SK-N-SH treated with all-trans-retinoic acid at 6 μM for 48 hours (cell line): ENCODE data around the gene MPC1.

ENCODE experiments used
- ATAC-seq: fragments of 200-7000 bp; cut with Tn5 transposase; 3 replicates; pipeline ENCODE4 v1.9.1; 2020; ENCODE audit warnings: mild to moderate bottlenecking, moderate library complexity
- ARNTL ChIP-seq: fragments of 450-650 bp; formaldehyde crosslinking; IDR thresholded peaks from 2 replicates; pipeline ENCODE4 v1.5.0; 2020; ENCODE audit warnings: low read depth, mild to moderate bottlenecking, moderate library complexity, borderline replicate concordance
- BACH2 ChIP-seq: fragments of 250-450 bp; sonication (Bioruptor Pico); IDR thresholded peaks from 2 replicates; pipeline ENCODE4 v1.9.0; 2021; ENCODE audit warnings: mild to moderate bottlenecking, borderline replicate concordance
- CSDC2 ChIP-seq: fragments of 250-450 bp; sonication (Bioruptor Pico); IDR thresholded peaks from 2 replicates; pipeline ENCODE4 v1.5.0; 2020; ENCODE audit warnings: mild to moderate bottlenecking, moderate library complexity
- CSRNP3 ChIP-seq: fragments of 250-450 bp; sonication (Bioruptor Pico); IDR thresholded peaks from 2 replicates; pipeline ENCODE4 v1.5.1; 2021; ENCODE audit warnings: mild to moderate bottlenecking, moderate library complexity
- ESRRG ChIP-seq: fragments of 250-450 bp; sonication (Bioruptor Pico); IDR thresholded peaks from 2 replicates; pipeline ENCODE4 v1.6.1; 2021; ENCODE audit warnings: mild to moderate bottlenecking
- GLIS3 ChIP-seq: fragments of 250-450 bp; sonication (Bioruptor Pico); IDR thresholded peaks from 2 replicates; pipeline ENCODE4 v1.5.0; 2020; ENCODE audit warnings: mild to moderate bottlenecking, moderate library complexity
- ISL1 ChIP-seq: fragments of 250-450 bp; sonication (Bioruptor Pico); IDR thresholded peaks from 2 replicates; pipeline ENCODE4 v2.1.2; 2022; ENCODE audit warnings: mild to moderate bottlenecking, moderate library complexity
- OSR1 ChIP-seq: fragments of 250-450 bp; sonication (Bioruptor Pico); IDR thresholded peaks from 2 replicates; pipeline ENCODE4 v1.8.0; 2022; ENCODE audit warnings: moderate library complexity, mild to moderate bottlenecking, inconsistent platforms
- PATZ1 ChIP-seq: fragments of 250-450 bp; sonication (Bioruptor Pico); IDR thresholded peaks from 2 replicates; pipeline ENCODE4 v1.8.0; 2020; ENCODE audit warnings: mild to moderate bottlenecking, moderate library complexity, borderline replicate concordance
- POU6F1 ChIP-seq: fragments of 250-450 bp; sonication (Bioruptor Pico); IDR thresholded peaks from 2 replicates; pipeline ENCODE4 v1.8.0; 2021; ENCODE audit warnings: low read depth, mild to moderate bottlenecking, moderate library complexity, borderline replicate concordance
- PPARA ChIP-seq: fragments of 250-450 bp; sonication (Bioruptor Pico); IDR thresholded peaks from 2 replicates; pipeline ENCODE4 v1.5.0; 2020; ENCODE audit warnings: mild to moderate bottlenecking, borderline replicate concordance
- RARB ChIP-seq: fragments of 250-450 bp; sonication (Bioruptor Pico); IDR thresholded peaks from 2 replicates; pipeline ENCODE4 v1.8.0; 2021; ENCODE audit warnings: mild to moderate bottlenecking, moderate library complexity
- SNAI2 ChIP-seq: fragments of 250-450 bp; sonication (Bioruptor Pico); IDR thresholded peaks from 2 replicates; pipeline ENCODE4 v1.5.0; 2020; ENCODE audit warnings: mild to moderate bottlenecking, moderate library complexity
- TOX ChIP-seq: fragments of 250-450 bp; sonication (Bioruptor Pico); IDR thresholded peaks from 2 replicates; pipeline ENCODE4 v1.8.0; 2021; ENCODE audit warnings: mild to moderate bottlenecking, moderate library complexity, borderline replicate concordance
- TSHZ2 ChIP-seq: fragments of 250-450 bp; sonication (Bioruptor Pico); IDR thresholded peaks from 2 replicates; pipeline ENCODE4 v1.5.0; 2020; ENCODE audit warnings: mild to moderate bottlenecking, moderate library complexity
- ZFP3 ChIP-seq: fragments of 250-450 bp; sonication (Bioruptor Pico); IDR thresholded peaks from 2 replicates; pipeline ENCODE4 v1.5.0; 2020; ENCODE audit warnings: mild to moderate bottlenecking, moderate library complexity
- ZFP30 ChIP-seq: fragments of 450-650 bp; formaldehyde crosslinking; IDR thresholded peaks from 2 replicates; pipeline ENCODE4 v1.5.0; 2022; ENCODE audit warnings: mild to moderate bottlenecking, moderate library complexity
- ZNF70 ChIP-seq: fragments of 450-650 bp; formaldehyde crosslinking; IDR thresholded peaks from 2 replicates; pipeline ENCODE4 v1.5.0; 2020; ENCODE audit warnings: mild to moderate bottlenecking, moderate library complexity
- ZNF8 ChIP-seq: fragments of 450-650 bp; formaldehyde crosslinking; IDR thresholded peaks from 2 replicates; pipeline ENCODE4 v1.5.0; 2020; ENCODE audit warnings: mild to moderate bottlenecking, moderate library complexity

MPC1 gene

GRCh38 chr6:166379800-166380199 is 2.9 kb downstream of the MPC1 start:
- ATAC-seq, result no peak
- TF ChIP-seq POU6F1 (CRISPR knock-in tag) (no peak), ZNF70 (no peak), ZFP30 (CRISPR knock-in tag) (no peak), CSDC2 (CRISPR knock-in tag) (no peak), TSHZ2 (no peak), PPARA (CRISPR knock-in tag) (no peak), GLIS3 (CRISPR knock-in tag) (no peak), TOX (CRISPR knock-in tag) (no peak), ESRRG (CRISPR knock-in tag) (no peak), PATZ1 (CRISPR knock-in tag) (no peak), ARNTL (no peak), CSRNP3 (CRISPR knock-in tag) (no peak), BACH2 (CRISPR knock-in tag) (no peak), SNAI2 (no peak), ISL1 (CRISPR knock-in tag) (no peak), RARB (CRISPR knock-in tag) (no peak)

GRCh38 chr6:166379103-166379586 is 3.6 kb downstream of the MPC1 start:
- ATAC-seq, result no peak
- no peak for TF ChIP-seq ARNTL
- TF ChIP-seq CSDC2 (CRISPR knock-in tag), result no peak
- no peak for TF ChIP-seq BACH2 (CRISPR knock-in tag)
- TF ChIP-seq, all 23 proteins: peak for 0

- TF ChIP-seq ISL1 (CRISPR knock-in tag) (no peak), POU6F1 (CRISPR knock-in tag) (no peak), ZNF8 (CRISPR knock-in tag) (no peak), ZFP3 (CRISPR knock-in tag) (no peak), CSRNP3 (CRISPR knock-in tag) (no peak), OSR1 (CRISPR knock-in tag) (no peak), ESRRG (CRISPR knock-in tag) (no peak), PATZ1 (CRISPR knock-in tag) (no peak), GLIS3 (CRISPR knock-in tag) (no peak)
- ATAC-seq, result no peak
These were observed 5.0 kb downstream of the MPC1 start for GRCh38 chr6:166377721-166378120.
